Thoracic aorta (tissue), 2 donors: ENCODE results near the gene TTC7B. TPM values are rescaled to one million over a fixed set of nuclear protein-coding genes. Genes with fewer than 3 reads are reported as not detected.
A peak's percentile ranks its signal among the peaks of the same experiment; 100 is the strongest.

Experiments used
- ATAC-seq: fragments of 150-250 bp; one replicate; pipeline ENCODE4 v1.8.0; 2017; ENCODE audit warnings: low read depth; ENCODE audit not compliant: insufficient number of reproducible peaks, low FRiP score
- DNase-seq: peaks from one replicate; pipeline ENCODE4 v3.0.0-alpha.2; 2020; ENCODE audit warnings: low spot score
- H3K27ac ChIP-seq, 2 donors: fragments of 200-600 bp; sonication (generic); 1 replicate in 1 of 2; 2 replicates in 1 of 2; pipeline ENCODE4 v1.5.1; 2016; ENCODE audit warnings: mild to moderate bottlenecking in 2 of 2, moderate library complexity in 2 of 2
- H3K27me3 ChIP-seq: fragments of 200-600 bp; sonication (generic); replicated peaks from 2 replicates; pipeline ENCODE4 v1.6.0; 2016; ENCODE audit warnings: mild to moderate bottlenecking; ENCODE audit not compliant: insufficient read depth
- H3K36me3 ChIP-seq: fragments of 200-600 bp; sonication (generic); one replicate; pipeline ENCODE4 v1.5.1; 2016
- H3K4me1 ChIP-seq, 2 donors: fragments of 200-600 bp; sonication (generic); 1 replicate in 1 of 2; 2 replicates in 1 of 2; pipeline versions ENCODE4 v1.5.1 to v1.6.0; 2016; ENCODE audit warnings: low read depth in 2 of 2, mild to moderate bottlenecking in 1 of 2; ENCODE audit not compliant: control insufficient read depth in 1 of 2
- H3K4me3 ChIP-seq: fragments of 200-600 bp; sonication (generic); 2 replicates; pipeline ENCODE4 v1.5.1; 2016; ENCODE audit warnings: mild to moderate bottlenecking
- H3K9me3 ChIP-seq: fragments of 200-600 bp; sonication (generic); 2 replicates; pipeline ENCODE4 v1.5.1; 2016
- CTCF ChIP-seq: fragments of 200-600 bp; sonication (generic); IDR thresholded peaks from one replicate; pipeline ENCODE4 v1.5.1; 2019; ENCODE audit warnings: antibody characterized with exemption
- total RNA-seq, 2 donors: library from RNA; depleted of rRNA; stranded (reverse); fragments of >200 nt; gene quantifications; one replicate each; pipeline versions ENCODE4 v1.1.0 to v1.2.3, GENCODE V29; 2016

TTC7B gene
- total RNA-seq, 2 donors from 2014 or later = 38.9 to 56.3 TPM

- Histone ChIP-seq H3K36me3 (no peaks in the 10 kb centered on the region), H3K4me3 (no peak overlapping the region), H3K27me3 (no peaks in the 10 kb centered on the region), H3K27ac (no peak overlapping the region), H3K4me1 (peaks cover 12 to 64% of the 10 kb centered on the region in 2 donors), H3K9me3 (no peaks in the 10 kb centered on the region)
- ATAC-seq (no peak), DNase-seq (no peak)
- TF ChIP-seq CTCF = no peak
These were observed 266.2 kb downstream of the TTC7B start for GRCh38 chr14:90549794-90550641.

GRCh38 chr14:90548455-90548854, 267.8 kb downstream of the TTC7B start:
- DNase-seq (no peak), ATAC-seq (no peak)
- peaks cover 12 to 52% of the 10 kb centered on the region in 2 donors for H3K4me1 ChIP-seq
- no peak overlapping the region for H3K4me3 ChIP-seq
- H3K36me3 ChIP-seq = no peaks in the 10 kb centered on the region
- no peaks in the 10 kb centered on the region for H3K27me3 ChIP-seq
- no peak overlapping the region for H3K27ac ChIP-seq
- no peaks in the 10 kb centered on the region for H3K9me3 ChIP-seq
- no peak for TF ChIP-seq CTCF

- H3K4me1 ChIP-seq = peaks cover 12 to 48% of the 10 kb centered on the region in 2 donors
- ATAC-seq (no peak), DNase-seq (no peak)
- no peak overlapping the region for H3K4me3 ChIP-seq
- no peaks in the 10 kb centered on the region for H3K36me3 ChIP-seq
- no peak for TF ChIP-seq CTCF
- no peak overlapping the region for H3K27ac ChIP-seq
- H3K27me3 ChIP-seq = no peaks in the 10 kb centered on the region
- no peaks in the 10 kb centered on the region for H3K9me3 ChIP-seq
These were observed 268.3 kb downstream of the TTC7B start for GRCh38 chr14:90547968-90548367.

GRCh38 chr14:90547250-90547649, 269.0 kb downstream of the TTC7B start:
- Histone ChIP-seq H3K9me3 (no peaks in the 10 kb centered on the region), H3K4me3 (no peak overlapping the region), H3K36me3 (no peaks in the 10 kb centered on the region), H3K4me1 (peaks cover 12 to 43% of the 10 kb centered on the region in 2 donors), H3K27me3 (no peaks in the 10 kb centered on the region), H3K27ac (no peak overlapping the region)
- ATAC-seq (no peak), DNase-seq (no peak)
- TF ChIP-seq CTCF = no peak

GRCh38 chr14:90546767-90547166, 269.5 kb downstream of the TTC7B start:
- ATAC-seq (no peak), DNase-seq (no peak)
- no peaks in the 10 kb centered on the region for H3K36me3 ChIP-seq
- peak overlapping the region; percentile 68 to 76 for H3K27ac ChIP-seq
- no peaks in the 10 kb centered on the region for H3K9me3 ChIP-seq
- no peaks in the 10 kb centered on the region for H3K27me3 ChIP-seq
- no peak overlapping the region for H3K4me3 ChIP-seq
- peaks cover 12 to 38% of the 10 kb centered on the region in 2 donors for H3K4me1 ChIP-seq
- TF ChIP-seq CTCF = no peak
